Measurements from ENCODE around the gene INSL3.

Gene INSL3

GRCh38 chr19:17847538-17848366 is 26.4 kb upstream of the INSL3 start, which contains the start of gene JAK3:
TSS of gene JAK3 (minus strand) at chr19:17847982. CDS start at chr19:17844417, 3,565 bp downstream.
- peak; percentile 85 for DNase-seq (ENCODE audit: insufficient read length, low spot score)
- FAIRE-seq, result peak; percentile 93
- peak; percentile 9 for TF ChIP-seq PAX5 (IDR thresholded peaks at IDR 0.05; ENCODE audit: insufficient read depth, low read length, severe bottlenecking)
- 0 out of 2 replicates have a peak, but pooled peaks have one; percentile 28 for TF ChIP-seq POU2F2 (IDR thresholded peaks at IDR 0.05; ENCODE audit: low read depth, low read length)
- peak; percentile 76 for TF ChIP-seq POLR2A (IDR thresholded peaks at IDR 0.05; ENCODE audit: low read depth, low read length)
- no peak for TF ChIP-seq SPI1 (IDR thresholded peaks at IDR 0.05; ENCODE audit: low read depth, low read length)
- peak; percentile 59; the same call in 1 of the 2 replicates for TF ChIP-seq TAF1 (IDR thresholded peaks at IDR 0.05; ENCODE audit: low read depth, low read length)
- peak; percentile 80 for TF ChIP-seq POLR2AphosphoS5 (IDR thresholded peaks at IDR 0.05; ENCODE audit: low read depth, low read length)

GRCh38 chr19:17846146-17846545 is 24.8 kb upstream of the INSL3 start:
- no peak for FAIRE-seq
- no peak for TF ChIP-seq SPI1 (IDR thresholded peaks at IDR 0.05; ENCODE audit: low read depth, low read length)

GRCh38 chr19:17843908-17844490 is 22.7 kb upstream of the INSL3 start:
- FAIRE-seq, result no peak
- TF ChIP-seq SPI1 (IDR thresholded peaks at IDR 0.05; ENCODE audit: low read depth, low read length) (no peak), POLR2A (IDR thresholded peaks at IDR 0.05; ENCODE audit: low read depth, low read length) (no peak), POU2F2 (IDR thresholded peaks at IDR 0.05; ENCODE audit: low read depth, low read length) (no peak), TAF1 (IDR thresholded peaks at IDR 0.05; ENCODE audit: low read depth, low read length) (no peak), PAX5 (IDR thresholded peaks at IDR 0.05; ENCODE audit: insufficient read depth, low read length, severe bottlenecking) (no peak), POLR2AphosphoS5 (IDR thresholded peaks at IDR 0.05; ENCODE audit: low read depth, low read length) (no peak)
- no peak for DNase-seq (ENCODE audit: insufficient read length, low spot score)

More at GRCh38 chr19:17846146-17846545, 24.8 kb upstream of the INSL3 start:
- DNase-seq (ENCODE audit: insufficient read length, low spot score), result no peak

GRCh38 chr19:17843292-17843827 is 22.0 kb upstream of the INSL3 start:
- FAIRE-seq, result no peak
- no peak for TF ChIP-seq PAX5 (IDR thresholded peaks at IDR 0.05; ENCODE audit: insufficient read depth, low read length, severe bottlenecking)
- TF ChIP-seq POLR2AphosphoS5 (IDR thresholded peaks at IDR 0.05; ENCODE audit: low read depth, low read length), result no peak
- no peak for TF ChIP-seq SPI1 (IDR thresholded peaks at IDR 0.05; ENCODE audit: low read depth, low read length)
- no peak for TF ChIP-seq TAF1 (IDR thresholded peaks at IDR 0.05; ENCODE audit: low read depth, low read length)
- no peak for TF ChIP-seq POLR2A (IDR thresholded peaks at IDR 0.05; ENCODE audit: low read depth, low read length)
- TF ChIP-seq POU2F2 (IDR thresholded peaks at IDR 0.05; ENCODE audit: low read depth, low read length), result no peak
- no peak for DNase-seq (ENCODE audit: insufficient read length, low spot score)

- TF ChIP-seq POLR2A (IDR thresholded peaks at IDR 0.05; ENCODE audit: low read depth, low read length), result no peak
- TF ChIP-seq SPI1 (IDR thresholded peaks at IDR 0.05; ENCODE audit: low read depth, low read length), result no peak
- TF ChIP-seq PAX5 (IDR thresholded peaks at IDR 0.05; ENCODE audit: insufficient read depth, low read length, severe bottlenecking), result no peak
- no peak for TF ChIP-seq POLR2AphosphoS5 (IDR thresholded peaks at IDR 0.05; ENCODE audit: low read depth, low read length)
- no peak for TF ChIP-seq TAF1 (IDR thresholded peaks at IDR 0.05; ENCODE audit: low read depth, low read length)
- TF ChIP-seq POU2F2 (IDR thresholded peaks at IDR 0.05; ENCODE audit: low read depth, low read length), result no peak
- DNase-seq (ENCODE audit: insufficient read length, low spot score) (no peak), FAIRE-seq (no peak)
These were observed 21.5 kb upstream of the INSL3 start for GRCh38 chr19:17842663-17843291.

- TF ChIP-seq POLR2AphosphoS5 (IDR thresholded peaks at IDR 0.05; ENCODE audit: low read depth, low read length), result no peak
- FAIRE-seq, result no peak
- peak; percentile 73 for DNase-seq (ENCODE audit: insufficient read length, low spot score)
These were observed 20.7 kb upstream of the INSL3 start for GRCh38 chr19:17841810-17842662.

GRCh38 chr19:17841371-17841809 is 20.1 kb upstream of the INSL3 start:
- FAIRE-seq (no peak), DNase-seq (ENCODE audit: insufficient read length, low spot score) (no peak)
- TF ChIP-seq TAF1 (IDR thresholded peaks at IDR 0.05; ENCODE audit: low read depth, low read length) (no peak), SPI1 (IDR thresholded peaks at IDR 0.05; ENCODE audit: low read depth, low read length) (no peak), POLR2AphosphoS5 (IDR thresholded peaks at IDR 0.05; ENCODE audit: low read depth, low read length) (no peak), PAX5 (IDR thresholded peaks at IDR 0.05; ENCODE audit: insufficient read depth, low read length, severe bottlenecking) (no peak), POU2F2 (IDR thresholded peaks at IDR 0.05; ENCODE audit: low read depth, low read length) (no peak), POLR2A (IDR thresholded peaks at IDR 0.05; ENCODE audit: low read depth, low read length) (no peak)

- DNase-seq (ENCODE audit: insufficient read length, low spot score) (no peak), FAIRE-seq (no peak)
- TF ChIP-seq POLR2A (IDR thresholded peaks at IDR 0.05; ENCODE audit: low read depth, low read length) (no peak), TAF1 (IDR thresholded peaks at IDR 0.05; ENCODE audit: low read depth, low read length) (no peak), POLR2AphosphoS5 (IDR thresholded peaks at IDR 0.05; ENCODE audit: low read depth, low read length) (no peak), POU2F2 (IDR thresholded peaks at IDR 0.05; ENCODE audit: low read depth, low read length) (no peak), SPI1 (IDR thresholded peaks at IDR 0.05; ENCODE audit: low read depth, low read length) (no peak), PAX5 (IDR thresholded peaks at IDR 0.05; ENCODE audit: insufficient read depth, low read length, severe bottlenecking) (no peak)
These were observed 18.7 kb upstream of the INSL3 start for GRCh38 chr19:17840019-17840418.
